Stimulated activated naive B cell treated with anti-CD40 and anti-IgM and Interleukin-4, amounts not matched to agents 10 μg/mL and 1 μg/mL and 100 μg/mL, for 72 hours (primary cell): Measurements from ENCODE around the gene TRPC4AP.

Experiments used
- ATAC-seq, 2 donors: fragments of 150-1000 bp; cut with Tn5 transposase; replicated peaks; 2 replicates each; pipeline ENCODE4 v1.10.0; 2021; ENCODE audit warnings: moderate library complexity in 1 of 2
- DNase-seq: peaks from one replicate; pipeline ENCODE4 v3.0.0; 2021
- H3K27ac Mint-ChIP-seq: one replicate; pipeline ENCODE4 v1.8.0; 2022; ENCODE audit warnings: mild to moderate bottlenecking, mixed read lengths
- H3K27me3 Mint-ChIP-seq, 2 donors: one replicate each; pipeline ENCODE4 v1.8.0; 2022; ENCODE audit warnings: mixed read lengths in 2 of 2
- H3K36me3 Mint-ChIP-seq, 2 donors: one replicate each; pipeline ENCODE4 v1.8.0; 2022; ENCODE audit warnings: mixed read lengths in 2 of 2, mild to moderate bottlenecking in 1 of 2
- H3K4me1 Mint-ChIP-seq, 2 donors: one replicate each; pipeline ENCODE4 v1.8.0; 2022; ENCODE audit warnings: mixed read lengths in 2 of 2, mild to moderate bottlenecking in 1 of 2
- H3K4me3 Mint-ChIP-seq, 2 donors: one replicate each; pipeline ENCODE4 v1.8.0; 2022; ENCODE audit warnings: mild to moderate bottlenecking in 2 of 2, mixed read lengths in 2 of 2, moderate library complexity in 1 of 2
- H3K9me3 Mint-ChIP-seq, 2 donors: one replicate each; pipeline ENCODE4 v1.8.0; 2022; ENCODE audit warnings: mixed read lengths in 2 of 2, mild to moderate bottlenecking in 1 of 2

The TRPC4AP gene

GRCh38 chr20:34965051-34965450 is 127.6 kb downstream of the TRPC4AP start:
- no peaks in the 10 kb centered on the region for H3K36me3 Mint-ChIP-seq
- DNase-seq (no peak), ATAC-seq (no peak)
- peaks cover 0 to 4% of the 10 kb centered on the region in 2 donors for H3K27me3 Mint-ChIP-seq
- H3K4me3 Mint-ChIP-seq, result no peak overlapping the region
- no peak overlapping the region for H3K27ac Mint-ChIP-seq
- H3K4me1 Mint-ChIP-seq, result peaks cover 4 to 5% of the 10 kb centered on the region in 2 donors
- no peaks in the 10 kb centered on the region for H3K9me3 Mint-ChIP-seq

GRCh38 chr20:34964486-34964885 is 128.1 kb downstream of the TRPC4AP start:
- ATAC-seq, result no peak
- Mint-ChIP-seq H3K27ac (no peak overlapping the region), H3K36me3 (no peaks in the 10 kb centered on the region), H3K9me3 (no peaks in the 10 kb centered on the region), H3K4me3 (no peak overlapping the region), H3K27me3 (peaks cover 0 to 4% of the 10 kb centered on the region in 2 donors), H3K4me1 (peaks cover 4 to 5% of the 10 kb centered on the region in 2 donors)
- DNase-seq, result no peak

- H3K4me1 Mint-ChIP-seq, result peaks cover 19 to 28% of the 10 kb centered on the region in 2 donors
- H3K36me3 Mint-ChIP-seq, result peaks cover 6 to 10% of the 10 kb centered on the region in 2 donors
- H3K27me3 Mint-ChIP-seq, result no peaks in the 10 kb centered on the region
- no peak for DNase-seq
- no peak overlapping the region for H3K27ac Mint-ChIP-seq
- no peaks in the 10 kb centered on the region for H3K9me3 Mint-ChIP-seq
- H3K4me3 Mint-ChIP-seq, result no peak overlapping the region
- ATAC-seq, result no peak
These were observed 135.7 kb downstream of the TRPC4AP start for GRCh38 chr20:34956751-34957472.

- ATAC-seq, result no peak
- Mint-ChIP-seq H3K4me1 (peaks cover 19 to 28% of the 10 kb centered on the region in 2 donors), H3K36me3 (peaks cover 6 to 10% of the 10 kb centered on the region in 2 donors), H3K27ac (peak overlapping the region; percentile 99), H3K27me3 (no peaks in the 10 kb centered on the region), H3K4me3 (peak overlapping the region; percentile 93 to 97), H3K9me3 (no peaks in the 10 kb centered on the region)
- no peak for DNase-seq
These were observed 136.6 kb downstream of the TRPC4AP start for GRCh38 chr20:34956041-34956458.

GRCh38 chr20:34955231-34956040 is 137.2 kb downstream of the TRPC4AP start, which contains the start of the genes GSS and MYH7B:
TSS of gene GSS (minus strand) at chr20:34955806. CDS start at chr20:34951852, 3,954 bp downstream.
TSS of gene MYH7B (plus strand) at chr20:34955868. CDS start at chr20:34978006, 22,138 bp downstream.
- DNase-seq, result peak; percentile 94
- peak; percentile 92 to 93 for ATAC-seq
- Mint-ChIP-seq H3K27me3 (no peaks in the 10 kb centered on the region), H3K4me1 (peaks cover 15 to 23% of the 10 kb centered on the region in 2 donors), H3K9me3 (no peaks in the 10 kb centered on the region), H3K36me3 (peaks cover 6 to 10% of the 10 kb centered on the region in 2 donors), H3K4me3 (peak within 1 kb of the TSS; percentile 93 to 97), H3K27ac (peak within 1 kb of the TSS; percentile 99)

GRCh38 chr20:34954904-34955230 is 137.7 kb downstream of the TRPC4AP start:
- Mint-ChIP-seq H3K4me1 (peaks cover 15 to 23% of the 10 kb centered on the region in 2 donors), H3K4me3 (peak overlapping the region; percentile 93 to 97), H3K27ac (peak overlapping the region; percentile 99), H3K36me3 (peaks cover 9 to 15% of the 10 kb centered on the region in 2 donors), H3K9me3 (no peaks in the 10 kb centered on the region), H3K27me3 (no peaks in the 10 kb centered on the region)
- no peak for DNase-seq
- ATAC-seq, result no peak

GRCh38 chr20:34953960-34954359 is 138.6 kb downstream of the TRPC4AP start:
- ATAC-seq (no peak), DNase-seq (no peak)
- Mint-ChIP-seq H3K27ac (no peak overlapping the region), H3K27me3 (no peaks in the 10 kb centered on the region), H3K36me3 (peaks cover 17 to 23% of the 10 kb centered on the region in 2 donors), H3K4me1 (peaks cover 15 to 23% of the 10 kb centered on the region in 2 donors), H3K9me3 (no peaks in the 10 kb centered on the region), H3K4me3 (peak overlapping the region in 1 of 2 donors; percentile 93)

GRCh38 chr20:34952671-34953070 is 139.9 kb downstream of the TRPC4AP start:
- Mint-ChIP-seq H3K4me1 (peaks cover 15 to 23% of the 10 kb centered on the region in 2 donors), H3K27me3 (no peaks in the 10 kb centered on the region), H3K4me3 (no peak overlapping the region), H3K9me3 (no peaks in the 10 kb centered on the region), H3K27ac (peak overlapping the region; percentile 7), H3K36me3 (peaks cover 17 to 23% of the 10 kb centered on the region in 2 donors)
- no peak for ATAC-seq
- DNase-seq, result no peak
